Central memory CD8-positive, alpha-beta T cell (primary cell): Measurements from ENCODE around the gene CYP1A2.
A peak's percentile ranks its signal among the peaks of the same experiment; 100 is the strongest.

ENCODE experiments used
- ATAC-seq: fragments of 150-1000 bp; cut with Tn5 transposase; replicated peaks from 2 replicates; pipeline ENCODE4 v1.10.0; 2022; ENCODE audit warnings: mild to moderate bottlenecking, moderate FRiP score, moderate number of reproducible peaks; ENCODE audit not compliant: poor library complexity, severe bottlenecking; ENCODE audit errors: extremely low read depth
- DNase-seq, 2 donors: peaks; one replicate each; pipeline ENCODE4 v3.0.0; 2021; ENCODE audit warnings: low spot score in 2 of 2
- H3K27ac Mint-ChIP-seq: one replicate; pipeline ENCODE4 v1.8.0; 2022; ENCODE audit warnings: low read depth, mild to moderate bottlenecking, moderate library complexity, mixed read lengths
- H3K27me3 Mint-ChIP-seq: one replicate; pipeline ENCODE4 v1.8.0; 2022; ENCODE audit warnings: mixed read lengths
- H3K36me3 Mint-ChIP-seq: one replicate; pipeline ENCODE4 v1.8.0; 2022; ENCODE audit warnings: mild to moderate bottlenecking, moderate library complexity, mixed read lengths; ENCODE audit not compliant: insufficient read depth
- H3K4me1 Mint-ChIP-seq: one replicate; pipeline ENCODE4 v1.8.0; 2022; ENCODE audit warnings: mixed read lengths
- H3K4me3 Mint-ChIP-seq: one replicate; pipeline ENCODE4 v1.8.0; 2022; ENCODE audit warnings: mild to moderate bottlenecking, moderate library complexity, mixed read lengths
- H3K9me3 Mint-ChIP-seq: one replicate; pipeline ENCODE4 v1.8.0; 2022; ENCODE audit warnings: mixed read lengths

Gene CYP1A2

GRCh38 chr15:74799255-74799855, 50.7 kb downstream of the CYP1A2 start:
- no peak overlapping the region for H3K4me3 Mint-ChIP-seq

GRCh38 chr15:74799856-74800558, 51.4 kb downstream of the CYP1A2 start:
- Mint-ChIP-seq H3K27me3 (no peaks in the 10 kb centered on the region), H3K36me3 (peaks cover 51% of the 10 kb centered on the region), H3K4me3 (peak overlapping the region; percentile 27), H3K27ac (peak overlapping the region; percentile 80), H3K9me3 (no peaks in the 10 kb centered on the region), H3K4me1 (peaks cover 52% of the 10 kb centered on the region)
- peak; percentile 84 to 88 for DNase-seq
- ATAC-seq, result peak; percentile 97

More at GRCh38 chr15:74799255-74799855, 50.7 kb downstream of the CYP1A2 start:
- H3K9me3 Mint-ChIP-seq, result no peaks in the 10 kb centered on the region
- peaks cover 48% of the 10 kb centered on the region for H3K36me3 Mint-ChIP-seq
- peaks cover 53% of the 10 kb centered on the region for H3K4me1 Mint-ChIP-seq
- peak overlapping the region; percentile 80 for H3K27ac Mint-ChIP-seq
- no peak for ATAC-seq
- no peak for DNase-seq
- H3K27me3 Mint-ChIP-seq, result no peaks in the 10 kb centered on the region

DNA sequence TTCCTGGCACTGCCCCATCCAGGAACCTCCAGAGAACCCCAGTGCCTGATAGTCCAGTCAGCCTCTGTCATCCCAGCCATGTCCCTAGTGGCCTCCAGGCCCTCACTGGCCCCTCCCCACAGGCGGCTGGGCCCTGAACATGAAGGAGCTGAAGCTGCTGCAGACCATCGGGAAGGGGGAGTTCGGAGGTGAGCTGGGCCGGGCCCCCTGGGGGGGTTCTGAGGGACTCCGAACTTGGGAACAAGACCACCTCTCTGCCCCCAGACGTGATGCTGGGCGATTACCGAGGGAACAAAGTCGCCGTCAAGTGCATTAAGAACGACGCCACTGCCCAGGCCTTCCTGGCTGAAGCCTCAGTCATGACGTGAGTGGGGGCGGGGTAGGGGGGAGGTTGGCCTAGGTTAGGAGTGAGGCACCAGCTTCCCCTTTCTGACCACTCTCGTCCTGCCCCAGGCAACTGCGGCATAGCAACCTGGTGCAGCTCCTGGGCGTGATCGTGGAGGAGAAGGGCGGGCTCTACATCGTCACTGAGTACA, 52.0 kb downstream of the CYP1A2 start:
- Mint-ChIP-seq H3K9me3 (no peaks in the 10 kb centered on the region), H3K4me1 (peaks cover 47% of the 10 kb centered on the region), H3K27me3 (no peaks in the 10 kb centered on the region), H3K36me3 (peaks cover 48% of the 10 kb centered on the region), H3K4me3 (no peak overlapping the region), H3K27ac (no peak overlapping the region)
- DNase-seq (no peak), ATAC-seq (no peak)

DNA sequence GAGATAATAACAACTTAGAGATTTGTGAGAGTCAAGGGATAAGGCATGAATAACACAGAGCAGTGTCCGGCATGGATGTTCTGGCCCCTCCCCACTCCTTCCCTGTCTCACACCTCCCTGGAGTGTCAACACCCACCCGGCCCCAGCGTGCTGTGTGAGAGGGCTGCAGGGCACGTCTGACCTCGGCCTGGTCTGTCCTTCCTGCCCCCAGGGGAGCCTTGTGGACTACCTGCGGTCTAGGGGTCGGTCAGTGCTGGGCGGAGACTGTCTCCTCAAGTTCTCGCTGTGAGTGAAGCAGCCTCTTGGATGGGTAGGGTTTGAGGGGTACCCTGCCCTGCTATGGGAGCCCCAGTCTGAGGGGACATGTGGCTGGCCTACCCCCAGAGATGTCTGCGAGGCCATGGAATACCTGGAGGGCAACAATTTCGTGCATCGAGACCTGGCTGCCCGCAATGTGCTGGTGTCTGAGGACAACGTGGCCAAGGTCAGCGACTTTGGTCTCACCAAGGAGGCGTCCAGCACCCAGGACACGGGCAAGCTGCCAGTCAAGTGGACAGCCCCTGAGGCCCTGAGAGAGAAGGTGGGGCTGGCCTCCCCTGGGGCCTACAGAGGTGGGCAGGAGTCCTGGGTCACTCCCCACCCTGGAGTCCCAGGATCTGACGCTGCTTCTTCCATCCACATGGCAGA, 52.8 kb downstream of the CYP1A2 start:
- H3K4me1 Mint-ChIP-seq, result peaks cover 43% of the 10 kb centered on the region
- H3K36me3 Mint-ChIP-seq, result peaks cover 45% of the 10 kb centered on the region
- H3K27ac Mint-ChIP-seq, result no peak overlapping the region
- DNase-seq (no peak), ATAC-seq (no peak)
- no peaks in the 10 kb centered on the region for H3K9me3 Mint-ChIP-seq
- no peaks in the 10 kb centered on the region for H3K27me3 Mint-ChIP-seq
- H3K4me3 Mint-ChIP-seq, result no peak overlapping the region

DNA sequence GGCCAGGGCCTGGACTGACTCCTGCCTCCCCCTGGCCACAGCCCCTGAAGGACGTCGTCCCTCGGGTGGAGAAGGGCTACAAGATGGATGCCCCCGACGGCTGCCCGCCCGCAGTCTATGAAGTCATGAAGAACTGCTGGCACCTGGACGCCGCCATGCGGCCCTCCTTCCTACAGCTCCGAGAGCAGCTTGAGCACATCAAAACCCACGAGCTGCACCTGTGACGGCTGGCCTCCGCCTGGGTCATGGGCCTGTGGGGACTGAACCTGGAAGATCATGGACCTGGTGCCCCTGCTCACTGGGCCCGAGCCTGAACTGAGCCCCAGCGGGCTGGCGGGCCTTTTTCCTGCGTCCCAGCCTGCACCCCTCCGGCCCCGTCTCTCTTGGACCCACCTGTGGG, 53.6 kb downstream of the CYP1A2 start:
- H3K36me3 Mint-ChIP-seq, result peaks cover 43% of the 10 kb centered on the region
- ATAC-seq (no peak), DNase-seq (no peak)
- no peak overlapping the region for H3K4me3 Mint-ChIP-seq
- no peaks in the 10 kb centered on the region for H3K9me3 Mint-ChIP-seq
- H3K27ac Mint-ChIP-seq, result no peak overlapping the region
- peaks cover 47% of the 10 kb centered on the region for H3K4me1 Mint-ChIP-seq
- no peaks in the 10 kb centered on the region for H3K27me3 Mint-ChIP-seq

- H3K9me3 Mint-ChIP-seq, result no peaks in the 10 kb centered on the region
- H3K27me3 Mint-ChIP-seq, result no peaks in the 10 kb centered on the region
- peaks cover 39% of the 10 kb centered on the region for H3K36me3 Mint-ChIP-seq
- no peak for ATAC-seq
- no peak overlapping the region for H3K27ac Mint-ChIP-seq
- DNase-seq, result no peak
- no peak overlapping the region for H3K4me3 Mint-ChIP-seq
- peaks cover 45% of the 10 kb centered on the region for H3K4me1 Mint-ChIP-seq
Observed at GRCh38 chr15:74802862-74803447, 54.3 kb downstream of the CYP1A2 start.

DNA sequence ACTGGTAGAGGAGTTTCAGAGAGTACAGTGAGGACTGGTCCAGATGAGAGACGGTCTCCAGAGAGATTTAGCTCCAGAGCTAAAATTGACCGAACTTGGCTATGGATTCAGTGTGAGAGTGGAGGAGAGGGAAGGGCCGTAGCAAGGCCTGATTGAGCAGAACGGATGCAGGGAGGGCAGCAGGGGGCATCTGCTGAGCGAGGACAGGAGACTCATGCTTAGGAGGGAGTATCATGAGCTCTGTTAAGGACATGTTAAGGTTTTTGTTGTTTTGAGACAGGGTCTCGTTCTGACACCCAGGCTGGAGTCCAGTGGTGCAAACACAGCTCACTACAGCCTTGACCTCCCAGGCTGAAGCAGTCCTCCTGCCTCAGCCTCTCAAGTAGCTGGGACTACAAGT, 56.3 kb downstream of the CYP1A2 start:
- H3K27ac Mint-ChIP-seq, result no peak overlapping the region
- DNase-seq, result no peak
- no peak for ATAC-seq
- H3K36me3 Mint-ChIP-seq, result peaks cover 33% of the 10 kb centered on the region
- H3K4me1 Mint-ChIP-seq, result peaks cover 41% of the 10 kb centered on the region
- no peaks in the 10 kb centered on the region for H3K27me3 Mint-ChIP-seq
- no peak overlapping the region for H3K4me3 Mint-ChIP-seq
- H3K9me3 Mint-ChIP-seq, result no peaks in the 10 kb centered on the region
